RCC 7860 (cell line): ENCODE results near the gene TCTN2.

Experiments used
- DNase-seq: peaks from one replicate; pipeline ENCODE4 v3.0.0-alpha.2; 2015; ENCODE audit warnings: low spot score
- FAIRE-seq: peaks from 2 replicates; lab custom pipeline; 2012; peaks lifted over from hg19 to GRCh38; lab: Jason Lieb, UNC

Gene TCTN2

GRCh38 chr12:123670882-123671728 is at the start of gene TCTN2:
Gene TCTN2 (plus strand): TSS chr12:123671113. CDS start chr12:123671241, 128 bp downstream.
- peak; percentile 28 for FAIRE-seq
- peak; percentile 68 for DNase-seq

GRCh38 chr12:123621619-123622530 is 49.0 kb upstream of the TCTN2 start:
- FAIRE-seq = no peak
- DNase-seq = no peak

- DNase-seq (peak; percentile 86), FAIRE-seq (peak; percentile 18)
Measured at GRCh38 chr12:123633379-123634141, 37.4 kb upstream of the TCTN2 start, which contains the start of the genes EIF2B1 and GTF2H3. Gene EIF2B1 (minus strand): TSS chr12:123633686. CDS start chr12:123633557, 129 bp downstream. Gene GTF2H3 (plus strand): TSS chr12:123633829. CDS start chr12:123633860, 31 bp downstream.

DNA sequence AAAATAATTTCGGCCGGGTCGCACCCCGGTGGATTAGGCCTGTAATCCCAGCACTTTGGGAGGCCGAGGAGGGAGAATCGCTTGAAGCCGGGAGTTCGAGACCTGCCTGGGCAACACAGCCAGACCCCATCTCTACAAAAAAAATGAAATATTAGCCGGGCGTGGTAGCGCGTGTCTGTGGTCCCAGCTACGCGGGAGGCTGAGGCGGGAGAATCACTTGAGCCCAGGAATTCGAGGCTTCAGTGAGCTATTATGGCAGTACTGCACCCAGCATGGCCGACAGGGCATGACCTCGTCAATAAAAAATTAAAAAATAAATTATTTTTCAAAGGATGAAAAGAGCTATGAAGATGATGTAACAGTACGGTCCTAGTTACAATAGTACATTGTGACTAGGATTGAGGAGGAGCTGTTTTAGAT is 36.8 kb upstream of the TCTN2 start:
- DNase-seq (no peak), FAIRE-seq (no peak)

DNA sequence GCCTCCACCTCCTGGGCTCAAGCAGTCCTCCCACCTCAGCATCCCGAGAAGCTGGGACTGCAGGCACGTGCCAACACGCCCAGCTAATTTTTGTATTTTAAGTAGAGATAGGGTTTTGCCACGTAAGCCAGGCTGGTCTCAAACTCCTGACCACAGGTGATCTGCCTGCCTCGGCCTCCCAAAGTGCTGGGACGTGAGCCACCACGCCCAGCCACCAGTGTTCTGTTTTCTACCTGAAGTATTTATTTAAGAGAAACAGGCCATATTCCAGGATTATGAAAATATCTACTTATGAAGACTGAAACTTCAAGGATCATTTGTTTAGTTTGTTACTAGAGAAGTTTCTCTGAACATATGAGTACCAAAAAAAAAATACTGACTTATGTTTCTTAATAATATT is 27.0 kb upstream of the TCTN2 start:
- no peak for DNase-seq
- FAIRE-seq = no peak

DNA sequence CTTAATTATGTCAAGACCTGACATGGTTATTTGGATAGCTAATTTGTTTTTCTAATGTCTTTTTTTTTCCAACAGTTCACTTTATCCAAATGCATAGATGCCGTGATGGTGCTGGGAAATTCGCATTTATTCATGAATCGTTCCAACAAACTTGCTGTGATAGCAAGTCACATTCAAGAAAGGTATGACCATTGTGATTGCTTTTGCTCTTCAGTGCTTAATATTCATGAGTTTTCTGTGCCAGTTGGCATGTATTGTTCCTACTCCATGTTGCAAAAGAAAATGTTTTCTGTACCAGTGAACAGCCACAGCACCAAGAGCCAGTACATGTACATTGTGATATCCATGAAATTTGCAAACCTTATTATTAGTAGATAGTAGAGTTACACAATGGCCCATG is 25.5 kb upstream of the TCTN2 start:
- DNase-seq (no peak), FAIRE-seq (no peak)

GRCh38 chr12:123645878-123646277 is 25.0 kb upstream of the TCTN2 start:
- no peak for DNase-seq
- no peak for FAIRE-seq

DNA sequence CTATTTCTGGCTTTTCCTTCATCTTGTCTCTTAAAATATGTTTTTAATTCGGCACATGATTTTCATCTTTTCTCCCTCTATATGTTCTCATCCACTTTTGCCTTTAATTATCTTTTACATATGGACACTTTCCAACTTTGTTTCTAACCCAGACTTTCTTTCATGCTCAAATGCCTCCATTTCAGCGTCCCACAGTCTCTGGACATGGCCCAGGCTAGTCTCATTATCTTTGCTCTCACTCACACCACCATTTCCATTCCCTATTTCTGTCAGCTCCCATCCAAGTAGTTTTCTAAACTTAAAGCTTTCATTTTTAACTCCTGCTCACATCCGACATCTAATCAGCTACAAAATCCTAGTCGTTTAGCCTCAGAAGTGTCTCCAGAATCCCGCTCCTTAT is 22.5 kb upstream of the TCTN2 start:
- no peak for FAIRE-seq
- DNase-seq = no peak

DNA sequence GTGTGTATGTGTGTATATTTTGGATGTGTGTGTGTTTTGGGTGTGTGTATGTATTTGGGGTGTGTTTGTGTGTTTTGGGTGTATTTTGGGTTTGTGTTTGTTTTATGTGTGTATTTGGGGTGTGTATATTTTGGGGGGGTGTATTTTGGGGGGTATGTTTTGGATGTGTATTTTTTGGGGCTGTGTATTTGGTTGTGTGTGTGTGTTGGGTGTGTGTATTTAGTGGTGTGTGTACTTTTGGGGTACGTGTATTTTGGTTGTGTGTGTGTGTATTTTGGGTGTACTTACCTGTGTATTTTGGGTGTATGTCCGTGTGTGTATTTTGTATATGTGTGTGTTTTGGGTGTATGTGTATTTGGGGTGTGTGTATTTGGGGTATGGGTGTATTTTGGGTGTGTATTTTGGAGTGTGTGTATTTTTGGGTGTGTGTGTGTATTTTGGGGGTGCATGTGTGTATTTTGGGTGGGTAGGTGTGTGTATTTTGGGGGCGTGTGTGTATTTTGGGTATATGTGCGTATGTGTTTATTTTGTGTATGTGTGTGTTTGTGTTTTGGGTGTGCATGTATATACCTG is 16.7 kb upstream of the TCTN2 start:
- FAIRE-seq = no peak
- no peak for DNase-seq

GRCh38 chr12:123655420-123655819 is 15.5 kb upstream of the TCTN2 start:
- no peak for DNase-seq
- FAIRE-seq = no peak

- no peak for FAIRE-seq
- DNase-seq = no peak
Measured at GRCh38 chr12:123656392-123656791, 14.5 kb upstream of the TCTN2 start.

GRCh38 chr12:123657211-123657610 is 13.7 kb upstream of the TCTN2 start:
- DNase-seq (no peak), FAIRE-seq (no peak)

- FAIRE-seq (peak; percentile 84), DNase-seq (peak; percentile 51)
Measured at GRCh38 chr12:123659996-123660727, 10.8 kb upstream of the TCTN2 start.

DNA sequence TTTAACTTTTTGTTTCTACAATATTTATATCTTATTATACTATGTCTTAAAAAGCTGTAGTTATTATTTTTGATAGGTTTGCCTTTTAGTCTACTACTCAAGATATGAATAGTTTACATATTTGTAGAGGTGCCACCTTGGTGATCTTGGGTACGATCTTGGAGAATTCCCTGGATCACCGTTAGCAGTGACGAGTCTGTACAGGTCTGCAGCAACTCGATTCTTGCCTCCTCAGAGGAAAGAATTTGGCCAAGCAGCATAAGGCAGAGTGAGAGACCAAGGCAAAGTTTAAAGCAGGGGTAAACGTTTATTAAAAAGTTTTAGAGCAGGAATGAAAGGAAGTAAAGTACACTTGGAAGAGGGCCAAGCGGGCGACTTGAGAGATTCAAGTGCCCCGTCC is 3.1 kb upstream of the TCTN2 start:
- FAIRE-seq (no peak), DNase-seq (no peak)

- FAIRE-seq (no peak), DNase-seq (no peak)
Measured at GRCh38 chr12:123671876-123672275, 963 bp downstream of the TCTN2 start.

DNA sequence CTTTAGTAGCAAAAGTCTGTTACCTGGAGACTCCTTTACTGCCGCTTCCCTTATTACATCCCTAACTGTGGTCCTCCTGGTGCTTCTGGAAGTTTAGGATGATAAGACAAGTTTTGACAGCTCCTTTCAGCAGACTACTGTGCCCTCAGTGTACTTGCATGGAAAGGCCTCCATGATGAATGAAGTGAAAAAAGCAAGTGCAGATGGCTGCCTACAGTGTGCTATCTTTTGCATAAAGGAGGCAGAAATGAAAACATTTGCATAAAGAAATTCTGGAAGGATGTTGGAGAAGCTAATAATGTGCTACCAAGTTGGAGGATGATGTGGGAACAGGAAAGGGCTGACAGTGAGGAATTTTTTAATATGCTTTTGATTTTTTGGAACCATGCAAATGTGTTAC is 4.5 kb downstream of the TCTN2 start:
- FAIRE-seq (no peak), DNase-seq (no peak)

GRCh38 chr12:123676616-123677320 is 5.9 kb downstream of the TCTN2 start:
- FAIRE-seq (no peak), DNase-seq (no peak)

DNA sequence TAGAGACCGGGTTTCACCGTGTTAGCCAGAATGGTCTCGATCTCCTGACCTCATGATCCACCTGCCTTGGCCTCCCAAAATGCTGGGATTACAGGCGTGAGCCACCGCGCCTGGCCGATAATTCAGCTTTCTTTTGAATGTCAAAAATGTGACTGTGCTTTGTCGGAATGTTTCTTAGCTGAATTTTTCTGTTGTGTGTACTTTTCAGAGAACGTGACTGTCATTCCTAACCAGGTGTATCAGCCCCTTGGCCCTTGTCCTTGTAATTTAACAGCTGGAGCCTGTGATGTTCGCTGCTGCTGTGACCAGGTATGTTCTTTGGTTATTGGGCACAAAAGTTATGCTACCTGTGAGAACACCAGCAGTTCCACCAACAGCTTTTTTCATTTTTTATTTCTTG is 8.1 kb downstream of the TCTN2 start:
- no peak for DNase-seq
- FAIRE-seq = no peak

DNA sequence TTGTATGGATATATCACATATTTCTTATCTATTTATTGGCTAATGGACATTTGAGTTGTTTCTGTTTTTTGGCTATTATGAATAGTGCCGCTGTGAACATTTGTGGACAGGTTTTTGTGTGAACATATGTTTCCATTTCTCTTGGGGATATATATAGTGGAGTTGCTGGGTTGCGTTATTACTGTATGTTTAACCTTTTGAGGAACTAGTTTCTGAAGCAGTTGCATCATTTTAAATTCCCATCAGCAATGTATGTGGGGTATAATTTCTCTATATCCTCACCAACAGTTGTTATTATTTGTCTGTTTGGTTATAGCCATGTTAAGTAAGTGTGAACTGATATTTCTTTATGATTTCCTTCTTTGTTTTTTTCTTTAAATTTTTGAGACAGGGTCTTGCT is 10.7 kb downstream of the TCTN2 start:
- no peak for DNase-seq

More for the DNA sequence above, 10.7 kb downstream of the TCTN2 start:
- FAIRE-seq = no peak
